ENCODE data around the gene RSPH10B2.
"Not testable (repeated sequence)": the region's sequence is repeated elsewhere in the genome, so short reads cannot be mapped to it uniquely, and the experiment has no call there.

DNA sequence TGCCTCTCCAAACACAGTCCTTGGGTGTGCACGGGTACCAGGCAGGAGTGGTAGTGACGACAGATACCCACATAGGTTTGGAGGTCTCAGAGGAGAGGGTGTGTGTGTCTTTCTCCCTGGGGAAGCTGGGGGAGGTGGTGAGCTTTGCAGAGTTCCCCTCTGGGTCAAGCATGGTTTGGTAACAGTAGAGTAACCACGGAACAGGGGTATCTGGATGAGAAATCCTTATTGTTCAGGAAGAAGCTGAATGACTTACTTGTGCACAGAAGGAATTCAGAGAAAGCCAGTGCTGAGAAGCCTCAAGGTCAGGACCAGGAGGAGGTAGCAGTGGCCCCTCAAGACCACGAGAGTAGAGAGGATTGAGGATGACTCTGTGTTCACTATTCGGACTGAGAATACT lies 75.7 kb downstream of the RSPH10B2 start:
- TF ChIP-seq ZSCAN18 (tag by site-specific recombination; IDR thresholded peaks at IDR 0.05); REST (tag by site-specific recombination; IDR thresholded peaks at IDR 0.05); PBX3 (CRISPR knock-in tag; IDR thresholded peaks at IDR 0.05); ZNF449 (tag by site-specific recombination; IDR thresholded peaks at IDR 0.05); ZNF394 (tag by site-specific recombination; IDR thresholded peaks at IDR 0.05; ENCODE audit: borderline replicate concordance); ATF2 (tag by site-specific recombination; IDR thresholded peaks at IDR 0.05; ENCODE audit: low read depth); ZNF174 (tag by site-specific recombination; IDR thresholded peaks at IDR 0.05); ZNF785 (tag by site-specific recombination; IDR thresholded peaks at IDR 0.05); ZNF274 (IDR thresholded peaks at IDR 0.05; ENCODE audit: low read length); ZNF274 (tag by site-specific recombination; IDR thresholded peaks at IDR 0.05; ENCODE audit: borderline replicate concordance); ZNF768 (tag by site-specific recombination; IDR thresholded peaks at IDR 0.05): not testable (repeated sequence)
- TF ChIP-seq, protein P1, sequence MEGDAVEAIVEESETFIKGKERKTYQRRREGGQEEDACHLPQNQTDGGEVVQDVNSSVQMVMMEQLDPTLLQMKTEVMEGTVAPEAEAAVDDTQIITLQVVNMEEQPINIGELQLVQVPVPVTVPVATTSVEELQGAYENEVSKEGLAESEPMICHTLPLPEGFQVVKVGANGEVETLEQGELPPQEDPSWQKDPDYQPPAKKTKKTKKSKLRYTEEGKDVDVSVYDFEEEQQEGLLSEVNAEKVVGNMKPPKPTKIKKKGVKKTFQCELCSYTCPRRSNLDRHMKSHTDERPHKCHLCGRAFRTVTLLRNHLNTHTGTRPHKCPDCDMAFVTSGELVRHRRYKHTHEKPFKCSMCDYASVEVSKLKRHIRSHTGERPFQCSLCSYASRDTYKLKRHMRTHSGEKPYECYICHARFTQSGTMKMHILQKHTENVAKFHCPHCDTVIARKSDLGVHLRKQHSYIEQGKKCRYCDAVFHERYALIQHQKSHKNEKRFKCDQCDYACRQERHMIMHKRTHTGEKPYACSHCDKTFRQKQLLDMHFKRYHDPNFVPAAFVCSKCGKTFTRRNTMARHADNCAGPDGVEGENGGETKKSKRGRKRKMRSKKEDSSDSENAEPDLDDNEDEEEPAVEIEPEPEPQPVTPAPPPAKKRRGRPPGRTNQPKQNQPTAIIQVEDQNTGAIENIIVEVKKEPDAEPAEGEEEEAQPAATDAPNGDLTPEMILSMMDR (tag by site-specific recombination; IDR thresholded peaks at IDR 0.05): not testable (repeated sequence)

All from HEK293 (cell line).